GM12864 (cell line): ENCODE data around the gene TEX11.

Source experiments
- DNase-seq: peaks from one replicate; pipeline ENCODE4 v3.0.0-alpha.2; 2011; ENCODE audit warnings: low read depth
- H3K4me3 ChIP-seq: 2 replicates; pipeline ENCODE4 v1.5.1; 2011; ENCODE audit warnings: mild to moderate bottlenecking, low read depth, low read length, control low read depth
- TF ChIP-seq, protein P1 (sequence below): IDR thresholded peaks from 2 replicates; pipeline ENCODE4 v1.5.1; 2011; ENCODE audit warnings: low read depth, mild to moderate bottlenecking, moderate library complexity, low read length, control low read depth, inconsistent platforms; ENCODE audit errors: missing control alignments

Gene TEX11

DNA sequence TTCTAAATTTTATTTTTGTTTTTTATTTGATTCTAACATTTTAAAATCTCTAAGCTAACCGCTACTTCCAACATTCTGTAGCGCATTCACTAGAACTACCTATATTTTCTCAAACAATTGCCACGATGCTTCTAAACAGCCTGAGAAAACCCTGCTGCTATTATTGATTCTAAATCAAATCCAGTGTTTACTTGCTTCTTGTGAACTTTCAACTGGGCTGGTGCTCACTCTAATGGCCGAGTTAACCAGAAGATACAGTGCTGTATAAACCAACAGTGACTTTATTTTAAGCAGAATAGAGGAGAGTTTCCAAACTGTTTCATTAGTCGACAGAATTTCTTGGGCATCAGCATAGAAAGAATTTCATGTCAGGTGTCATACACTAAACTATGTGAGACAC, 353.6 kb downstream of the TEX11 start:
- no peak for DNase-seq
- TF ChIP-seq, protein P1, sequence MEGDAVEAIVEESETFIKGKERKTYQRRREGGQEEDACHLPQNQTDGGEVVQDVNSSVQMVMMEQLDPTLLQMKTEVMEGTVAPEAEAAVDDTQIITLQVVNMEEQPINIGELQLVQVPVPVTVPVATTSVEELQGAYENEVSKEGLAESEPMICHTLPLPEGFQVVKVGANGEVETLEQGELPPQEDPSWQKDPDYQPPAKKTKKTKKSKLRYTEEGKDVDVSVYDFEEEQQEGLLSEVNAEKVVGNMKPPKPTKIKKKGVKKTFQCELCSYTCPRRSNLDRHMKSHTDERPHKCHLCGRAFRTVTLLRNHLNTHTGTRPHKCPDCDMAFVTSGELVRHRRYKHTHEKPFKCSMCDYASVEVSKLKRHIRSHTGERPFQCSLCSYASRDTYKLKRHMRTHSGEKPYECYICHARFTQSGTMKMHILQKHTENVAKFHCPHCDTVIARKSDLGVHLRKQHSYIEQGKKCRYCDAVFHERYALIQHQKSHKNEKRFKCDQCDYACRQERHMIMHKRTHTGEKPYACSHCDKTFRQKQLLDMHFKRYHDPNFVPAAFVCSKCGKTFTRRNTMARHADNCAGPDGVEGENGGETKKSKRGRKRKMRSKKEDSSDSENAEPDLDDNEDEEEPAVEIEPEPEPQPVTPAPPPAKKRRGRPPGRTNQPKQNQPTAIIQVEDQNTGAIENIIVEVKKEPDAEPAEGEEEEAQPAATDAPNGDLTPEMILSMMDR: no peak

DNA sequence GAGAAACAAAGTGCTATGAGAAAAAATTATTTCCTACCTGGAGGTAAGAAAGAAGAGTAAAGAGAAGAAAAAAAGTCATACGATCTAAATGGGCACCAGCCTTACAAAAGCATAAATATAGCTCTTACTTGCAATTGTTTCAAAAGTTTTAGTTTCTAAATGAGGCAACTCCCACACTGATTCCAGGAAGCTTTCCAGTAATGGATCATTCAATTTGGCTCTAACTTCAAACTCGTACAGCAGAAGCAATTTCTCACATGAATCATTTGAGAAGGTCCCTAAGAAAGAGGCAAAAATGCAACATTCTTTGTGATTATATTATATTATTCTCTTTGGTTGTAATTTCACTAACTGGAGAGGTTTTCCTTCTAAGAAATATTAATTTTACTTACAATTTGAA, 354.0 kb downstream of the TEX11 start:
- DNase-seq: no peak
- TF ChIP-seq, protein P1: no peak

More for the DNA sequence above, 353.6 kb downstream of the TEX11 start:
- no peak overlapping the region for H3K4me3 ChIP-seq

DNA sequence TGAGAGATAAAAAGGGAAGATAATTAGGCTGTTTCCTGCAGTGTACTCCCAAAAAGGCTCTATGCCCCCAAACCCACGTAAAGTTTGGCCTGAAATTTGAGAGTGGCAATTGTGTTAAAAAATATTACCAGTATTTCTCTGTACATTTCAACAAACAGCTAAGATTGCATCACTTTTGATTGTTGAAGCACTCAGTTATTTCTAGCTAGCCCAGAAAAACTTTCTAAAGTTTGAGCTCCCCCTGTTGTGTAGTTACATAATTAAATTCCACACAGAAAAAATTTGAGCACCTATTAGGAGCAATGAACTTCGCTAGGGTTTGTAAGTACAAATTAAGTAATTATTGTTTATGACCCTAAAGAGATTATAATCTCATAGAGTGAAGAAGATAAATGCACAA, 354.4 kb downstream of the TEX11 start:
- TF ChIP-seq, protein P1: no peak
- no peak overlapping the region for H3K4me3 ChIP-seq
- no peak for DNase-seq

More for the DNA sequence above, 354.0 kb downstream of the TEX11 start:
- no peak overlapping the region for H3K4me3 ChIP-seq

DNA sequence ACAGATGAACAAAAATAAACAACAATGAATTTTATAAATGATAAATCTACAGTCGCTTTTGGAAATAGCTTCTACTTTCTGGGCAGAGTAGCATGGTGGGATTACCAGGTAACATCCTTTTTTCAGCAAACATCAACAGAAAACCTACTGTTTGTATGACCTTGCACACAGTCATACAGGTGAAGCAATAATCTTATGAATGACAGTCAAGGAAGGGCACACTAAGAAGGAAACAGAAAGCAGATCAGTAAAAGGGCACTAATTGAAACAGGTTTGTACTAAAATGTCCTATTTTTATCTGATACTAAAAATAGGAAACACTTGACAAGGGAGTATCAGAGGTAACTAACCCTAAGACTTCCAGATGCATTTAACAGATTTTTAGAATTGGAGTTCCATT, 355.0 kb downstream of the TEX11 start:
- TF ChIP-seq, protein P1: no peak
- peak; percentile 0 for DNase-seq
- H3K4me3 ChIP-seq: no peak overlapping the region

DNA sequence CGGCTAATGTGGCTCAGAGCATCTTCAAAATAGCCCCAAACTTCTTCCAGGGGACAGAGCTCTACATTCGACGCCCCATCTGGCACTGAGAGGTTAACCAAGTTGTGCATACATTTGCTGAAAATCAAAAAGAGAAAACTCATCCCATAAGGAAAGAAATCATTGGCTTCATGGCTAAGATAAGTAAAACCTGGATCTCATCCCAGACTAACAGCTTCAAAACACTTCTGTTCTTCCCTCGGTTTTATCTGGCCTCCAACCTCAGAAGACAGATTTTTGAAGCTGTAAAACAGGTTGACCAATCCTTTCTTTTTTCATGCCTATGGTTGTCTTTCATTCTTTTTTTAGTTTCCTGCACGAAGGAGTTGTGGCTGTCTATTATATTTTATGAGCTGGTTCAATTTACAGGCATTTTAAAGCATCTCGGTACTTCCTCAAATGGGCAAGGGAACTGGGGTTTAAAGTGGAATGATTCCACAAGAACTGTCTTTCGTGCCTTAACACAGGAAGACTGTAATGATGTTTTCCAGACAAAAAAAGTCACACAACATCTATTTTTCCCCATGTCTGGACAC, 356.3 kb downstream of the TEX11 start:
- TF ChIP-seq, protein P1: no peak
- no peak for DNase-seq
- no peak overlapping the region for H3K4me3 ChIP-seq

DNA sequence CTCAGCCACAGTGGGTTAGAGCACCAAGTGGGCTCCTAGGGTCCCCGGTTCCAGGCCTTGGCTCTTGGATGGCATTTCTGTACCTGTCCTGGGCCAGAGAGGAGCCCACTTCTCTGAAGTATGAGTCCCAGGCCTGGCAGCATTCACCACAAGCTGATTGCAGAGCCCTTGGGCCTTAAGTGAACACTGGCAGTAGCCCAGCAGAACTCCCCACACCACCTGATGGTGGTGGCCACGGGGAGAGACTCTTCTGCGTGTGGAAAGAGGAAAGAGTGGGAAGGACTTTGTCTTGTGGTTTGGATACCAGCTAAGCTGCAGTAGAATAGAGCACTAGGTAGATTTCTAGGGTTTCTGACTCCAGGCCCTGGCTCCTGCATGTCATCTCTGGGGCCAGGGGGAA, 359.1 kb downstream of the TEX11 start:
- no peak overlapping the region for H3K4me3 ChIP-seq
- no peak for DNase-seq
- TF ChIP-seq, protein P1: no peak

DNA sequence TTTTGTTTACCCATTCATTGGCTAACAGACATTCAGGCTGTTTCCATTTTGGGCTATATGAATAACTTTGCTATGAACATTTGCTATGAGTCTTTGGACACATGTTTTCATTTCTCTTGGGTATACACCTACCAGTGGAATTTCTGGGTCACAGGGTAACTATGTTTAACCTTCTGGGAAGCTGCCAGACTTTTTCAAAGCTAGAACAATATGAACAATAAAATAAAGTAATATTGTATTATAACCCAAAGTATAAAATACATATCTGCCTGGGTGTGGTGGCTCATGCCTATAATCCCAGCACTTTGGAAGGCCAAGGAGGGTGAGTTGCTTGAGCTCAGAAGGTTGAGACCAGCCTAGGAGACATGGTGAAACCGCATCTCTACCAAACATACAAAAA, 373.3 kb downstream of the TEX11 start:
- no peak overlapping the region for H3K4me3 ChIP-seq
- TF ChIP-seq, protein P1: no peak
- DNase-seq: no peak
